ENCODE results near the gene DNAJA2. TPM values are rescaled to one million over a fixed set of nuclear protein-coding genes. Genes with fewer than 3 reads are reported as not detected.

DNAJA2 gene
- total and polyA plus RNA-seq, 2 of the 8 experiments (the other 6 are each of a cell fraction or from before 2014, with no cell fraction given) = 9.4 to 93.8 TPM

DNA sequence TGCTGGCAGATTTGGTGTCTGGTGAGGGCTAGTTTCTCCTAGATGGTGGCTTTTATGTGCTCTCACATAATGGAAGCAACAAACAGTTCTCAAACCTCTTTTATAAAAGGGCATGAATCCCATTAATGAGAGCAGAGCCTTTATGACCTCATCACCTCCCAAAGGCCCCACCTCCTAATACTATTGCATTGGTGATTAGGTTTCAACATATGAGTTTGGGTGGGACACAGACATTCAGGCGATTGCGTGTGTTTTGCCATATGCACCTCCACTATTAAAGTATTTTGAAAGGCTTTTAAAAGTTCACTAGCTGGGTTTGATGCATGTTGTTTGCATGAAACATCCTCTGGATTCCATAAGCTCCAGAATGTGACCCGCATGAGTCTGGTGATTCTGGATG is 24.4 kb upstream of the DNAJA2 start:
- Histone ChIP-seq H3K23ac (ENCODE audit: insufficient read length) (no peak overlapping the region), H2BK15ac (ENCODE audit: low read length) (no peak overlapping the region), H2BK5ac (ENCODE audit: low read depth, low read length) (no peak overlapping the region), H4K5ac (ENCODE audit: insufficient read length, low read depth, low read length) (no peak overlapping the region), H3K4me3 (ENCODE audit: extremely low read depth in 1 of 4, insufficient read depth in 2 of 4, low read depth in 3 of 4, low read length in 4 of 4) (no peak overlapping the region), H3K27me3 (replicated peaks in 1 of 4; ENCODE audit: control insufficient read depth in 3 of 4, extremely low read depth in 1 of 4, insufficient read depth in 3 of 4, low read length in 3 of 4) (no peaks in the 10 kb centered on the region), H4K8ac (ENCODE audit: extremely low read depth, insufficient read depth, low read length) (no peak overlapping the region), H3K18ac (ENCODE audit: extremely low read depth, low read length) (no peak overlapping the region), H3K4ac (replicated peaks; ENCODE audit: insufficient read length, low read depth, low read length) (no peak overlapping the region), H2BK120ac (replicated peaks; ENCODE audit: low read depth, low read length) (no peak overlapping the region), H3K4me2 (ENCODE audit: insufficient read depth in 1 of 2, low read depth in 2 of 2, low read length in 2 of 2) (no peak overlapping the region), H3K79me1 (ENCODE audit: low read depth, low read length) (no peaks in the 10 kb centered on the region), H3K23me2 (ENCODE audit: low read depth, low read length) (no peaks in the 10 kb centered on the region), H3K9me3 (ENCODE audit: insufficient read depth in 2 of 2, low read depth in 1 of 2, low read length in 1 of 2) (no peaks in the 10 kb centered on the region; a peak in 1 of 4 replicates), H3K14ac (ENCODE audit: insufficient read length) (no peak overlapping the region), H3K56ac (replicated peaks; ENCODE audit: insufficient read length, low read depth, low read length) (no peak overlapping the region), H2BK12ac (ENCODE audit: low read depth, low read length) (no peak overlapping the region), H2BK20ac (ENCODE audit: low read length) (no peak overlapping the region), H2AK5ac (ENCODE audit: low read depth, low read length) (no peak overlapping the region), H3K36me3 (ENCODE audit: control insufficient read depth in 2 of 4, insufficient read depth in 4 of 4, low read length in 3 of 4) (no peaks in the 10 kb centered on the region), H3K79me2 (ENCODE audit: control insufficient read depth in 1 of 2, insufficient read depth in 2 of 2, low read length in 2 of 2) (no peaks in the 10 kb centered on the region), H4K91ac (replicated peaks; ENCODE audit: insufficient read length, low read length) (no peak overlapping the region), H3K9ac (replicated peaks in 1 of 4; ENCODE audit: extremely low read depth in 1 of 4, low read depth in 3 of 4, low read length in 3 of 4) (no peak overlapping the region), H2AFZ (ENCODE audit: low read length) (no peak overlapping the region), H3K4me1 (replicated peaks in 1 of 4; ENCODE audit: control insufficient read depth in 3 of 4, insufficient read depth in 4 of 4, low read length in 3 of 4) (0 out of 7 replicates have a peak, but pooled peaks cover 0 to 4% (median 0%) of the 10 kb centered on the region in 4 experiments), H3K27ac (ENCODE audit: low read depth, low read length) (no peak overlapping the region), H4K20me1 (replicated peaks in 1 of 2; ENCODE audit: control insufficient read depth in 1 of 2, insufficient read depth in 2 of 2, low read length in 2 of 2) (no peaks in the 10 kb centered on the region)
- WGBS, 2 experiments (ENCODE audit: extremely low coverage in 1 of 2, insufficient coverage in 1 of 2, insufficient read length in 1 of 2, insufficient replicate concordance in 2 of 2, low coverage in 1 of 2, low lambda C conversion rate in 2 of 2, missing lambda C conversion rate in 1 of 2) = 98% methylated on average over 3 of the region's 3 CpGs; no CpG with 5 or more reads in 1 of the 2 experiments
- TF ChIP-seq CHD2 (IDR thresholded peaks at IDR 0.05; ENCODE audit: low read length) = no peak
- ChIA-PET POLR2A (ENCODE audit: partially characterized antibody) (interaction anchor here (1.8 kb wide), 1 partner anchor 11 kb away, joined by 4 read pairs; no protein-coding TSS in a partner anchor), CTCF (ENCODE audit: partially characterized antibody) (no interaction called here)
- FAIRE-seq (no peak), DNase-seq (ENCODE audit: low read depth in 1 of 2, low spot score in 2 of 2) (no peak)

Data from H1 (cell line).